ENCODE measurements around the gene ATXN7L1.

Gene ATXN7L1

GRCh38 chr7:105766421-105767073 is 109.9 kb downstream of the ATXN7L1 start:
- no peak overlapping the region for H3K4me3 ChIP-seq (ENCODE audit: low read length)

GRCh38 chr7:105765846-105766245 is 110.6 kb downstream of the ATXN7L1 start:
- no peak overlapping the region for H3K27ac ChIP-seq (ENCODE audit: low read length)
- H3K27me3 ChIP-seq (replicated peaks; ENCODE audit: insufficient read depth, low read length), result no peaks in the 10 kb centered on the region
- no peak overlapping the region for H2AFZ ChIP-seq (ENCODE audit: low read length)
- no peak overlapping the region for H3K4me2 ChIP-seq (ENCODE audit: low read depth, low read length)
- no peaks in the 10 kb centered on the region for H4K20me1 ChIP-seq (ENCODE audit: insufficient read depth, low read length)
- no peaks in the 10 kb centered on the region for H3K79me2 ChIP-seq (ENCODE audit: low read length)
- H3K9ac ChIP-seq (ENCODE audit: low read length), result no peak overlapping the region
- H3K9me2 ChIP-seq (replicated peaks; ENCODE audit: insufficient read depth, low read length), result no peaks in the 10 kb centered on the region
- TF ChIP-seq EZH2phosphoT487 (IDR thresholded peaks at IDR 0.05; ENCODE audit: low read length), result no peak
- no peak for TF ChIP-seq EZH2 (optimal IDR thresholded peaks at IDR 0.05; ENCODE audit: low read depth, low read length)
- TF ChIP-seq CTCF (IDR thresholded peaks at IDR 0.05; ENCODE audit: low read length), result no peak
- H3K36me3 ChIP-seq (replicated peaks; ENCODE audit: insufficient read depth, low read length), result no peaks in the 10 kb centered on the region
- no peaks in the 10 kb centered on the region for H3K9me3 ChIP-seq (replicated peaks; ENCODE audit: insufficient read depth, low read length)
- H3K4me1 ChIP-seq (ENCODE audit: low read length), result no peaks in the 10 kb centered on the region
- DNase-seq, result no peak
- no peak overlapping the region for H3K4me3 ChIP-seq (ENCODE audit: low read length)
- H3F3A ChIP-seq (ENCODE audit: insufficient read depth, low read length), result no peaks in the 10 kb centered on the region

More at GRCh38 chr7:105766421-105767073, 109.9 kb downstream of the ATXN7L1 start:
- Histone ChIP-seq H4K20me1 (ENCODE audit: insufficient read depth, low read length) (no peaks in the 10 kb centered on the region), H3K9ac (ENCODE audit: low read length) (no peak overlapping the region), H3K4me2 (ENCODE audit: low read depth, low read length) (no peak overlapping the region), H2AFZ (ENCODE audit: low read length) (no peak overlapping the region), H3K4me1 (ENCODE audit: low read length) (no peaks in the 10 kb centered on the region), H3K36me3 (replicated peaks; ENCODE audit: insufficient read depth, low read length) (no peaks in the 10 kb centered on the region), H3F3A (ENCODE audit: insufficient read depth, low read length) (no peaks in the 10 kb centered on the region), H3K9me3 (replicated peaks; ENCODE audit: insufficient read depth, low read length) (no peaks in the 10 kb centered on the region), H3K27ac (ENCODE audit: low read length) (no peak overlapping the region), H3K27me3 (replicated peaks; ENCODE audit: insufficient read depth, low read length) (no peaks in the 10 kb centered on the region), H3K9me2 (replicated peaks; ENCODE audit: insufficient read depth, low read length) (no peaks in the 10 kb centered on the region), H3K79me2 (ENCODE audit: low read length) (no peaks in the 10 kb centered on the region)
- TF ChIP-seq CTCF (IDR thresholded peaks at IDR 0.05; ENCODE audit: low read length) (no peak), EZH2phosphoT487 (IDR thresholded peaks at IDR 0.05; ENCODE audit: low read length) (no peak), EZH2 (optimal IDR thresholded peaks at IDR 0.05; ENCODE audit: low read depth, low read length) (no peak)
- DNase-seq, result no peak

GRCh38 chr7:105764506-105764905 is 111.9 kb downstream of the ATXN7L1 start:
- no peaks in the 10 kb centered on the region for H3K9me2 ChIP-seq (replicated peaks; ENCODE audit: insufficient read depth, low read length)
- no peak overlapping the region for H3K27ac ChIP-seq (ENCODE audit: low read length)
- no peak for DNase-seq
- no peaks in the 10 kb centered on the region for H3K79me2 ChIP-seq (ENCODE audit: low read length)
- H4K20me1 ChIP-seq (ENCODE audit: insufficient read depth, low read length), result no peaks in the 10 kb centered on the region
- H3K4me3 ChIP-seq (ENCODE audit: low read length), result no peak overlapping the region
- no peak for TF ChIP-seq CTCF (IDR thresholded peaks at IDR 0.05; ENCODE audit: low read length)
- TF ChIP-seq EZH2 (optimal IDR thresholded peaks at IDR 0.05; ENCODE audit: low read depth, low read length), result no peak
- no peak for TF ChIP-seq EZH2phosphoT487 (IDR thresholded peaks at IDR 0.05; ENCODE audit: low read length)
- no peak overlapping the region for H3K4me2 ChIP-seq (ENCODE audit: low read depth, low read length)
- no peaks in the 10 kb centered on the region for H3F3A ChIP-seq (ENCODE audit: insufficient read depth, low read length)
- no peaks in the 10 kb centered on the region for H3K9me3 ChIP-seq (replicated peaks; ENCODE audit: insufficient read depth, low read length)
- no peaks in the 10 kb centered on the region for H3K4me1 ChIP-seq (ENCODE audit: low read length)
- H3K27me3 ChIP-seq (replicated peaks; ENCODE audit: insufficient read depth, low read length), result no peaks in the 10 kb centered on the region
- H3K36me3 ChIP-seq (replicated peaks; ENCODE audit: insufficient read depth, low read length), result no peaks in the 10 kb centered on the region
- H3K9ac ChIP-seq (ENCODE audit: low read length), result no peak overlapping the region
- no peak overlapping the region for H2AFZ ChIP-seq (ENCODE audit: low read length)

All from MM.1S (cell line).